ENCODE results near the gene POLR2J.
A peak's percentile ranks its signal among the peaks of the same experiment; 100 is the strongest.
"Not testable (repeated sequence)": the region's sequence is repeated elsewhere in the genome, so short reads cannot be mapped to it uniquely, and the experiment has no call there.

The POLR2J gene

GRCh38 chr7:102478314-102479208 lies at the start of gene POLR2J:
TSS of gene POLR2J (minus strand) at chr7:102478922. CDS start at chr7:102478860, 62 bp downstream.
- peak; percentile 71 for DNase-seq (ENCODE audit: low read depth)

DNA sequence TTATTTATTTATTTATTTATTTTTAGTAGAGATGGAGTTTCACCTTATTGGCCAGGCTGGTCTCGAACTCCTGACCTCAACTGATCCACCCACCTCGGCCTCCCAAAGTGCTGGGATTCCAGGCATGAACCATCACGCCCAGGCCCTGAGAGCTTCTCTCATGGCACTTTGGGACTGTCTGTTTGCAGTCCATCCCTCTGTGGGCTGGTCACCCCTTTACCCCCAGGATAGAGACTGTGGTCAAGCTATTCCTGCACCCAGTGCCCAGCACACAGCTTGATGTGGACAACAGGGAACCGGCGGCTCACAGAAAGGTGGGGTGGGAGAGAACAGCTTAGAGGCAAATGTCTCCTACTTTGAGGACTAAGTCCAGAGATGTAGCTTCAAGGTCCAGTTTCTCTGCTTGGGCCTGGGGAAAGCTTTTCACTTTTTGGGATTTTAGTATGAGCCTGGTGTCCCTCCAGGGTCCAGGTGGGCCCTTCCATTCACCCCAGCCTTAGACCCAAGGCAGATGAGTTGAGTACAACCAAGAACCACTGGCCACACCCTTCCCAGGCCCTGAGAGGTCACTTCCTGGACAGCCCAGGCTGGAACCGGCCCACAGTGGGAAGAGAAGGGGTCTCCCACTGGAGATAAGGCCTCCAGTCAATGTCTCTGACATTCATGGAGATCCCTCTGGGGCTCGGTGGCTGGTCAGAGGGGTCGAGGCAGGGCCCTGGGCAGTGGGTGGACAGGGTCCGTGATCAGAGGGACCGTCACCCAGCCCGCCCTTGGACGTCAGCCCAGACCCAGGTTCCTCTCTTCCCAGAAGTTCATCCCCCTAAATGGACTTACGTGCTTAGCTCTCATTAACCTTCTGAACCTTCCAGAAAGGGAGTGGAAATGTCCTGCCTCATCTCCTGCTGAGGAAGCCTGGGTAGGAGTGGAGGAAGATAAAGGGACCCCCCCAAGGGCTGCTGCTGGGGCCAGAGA lies 49.4 kb upstream of the POLR2J start:
- not testable (repeated sequence) for DNase-seq (ENCODE audit: low read depth)

DNA sequence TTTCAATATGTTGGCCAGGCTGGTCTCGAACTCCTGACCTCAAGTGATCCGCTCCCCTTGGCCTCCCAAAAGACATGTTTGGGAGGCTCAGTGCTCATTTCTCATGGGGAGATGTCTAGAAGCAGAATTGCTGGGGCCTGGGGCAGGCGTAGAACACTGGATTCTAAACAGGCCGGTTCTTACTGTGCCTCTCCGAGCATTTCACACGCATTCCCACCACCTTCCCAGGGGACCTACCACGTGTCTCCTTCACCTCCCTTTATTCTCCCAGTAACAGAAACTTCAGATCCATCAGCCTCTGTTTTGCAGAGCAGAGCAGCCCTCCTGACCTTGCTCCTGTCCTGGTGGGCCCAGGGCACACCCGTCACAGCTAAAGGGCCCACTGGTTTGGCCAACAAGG lies 48.5 kb upstream of the POLR2J start:
- DNase-seq (ENCODE audit: low read depth) = not testable (repeated sequence)

GRCh38 chr7:102524803-102525202 lies 46.1 kb upstream of the POLR2J start:
- not testable (repeated sequence) for DNase-seq (ENCODE audit: low read depth)

- DNase-seq (ENCODE audit: low read depth) = not testable (repeated sequence)
Measured at GRCh38 chr7:102520797-102521196, 42.1 kb upstream of the POLR2J start.

DNA sequence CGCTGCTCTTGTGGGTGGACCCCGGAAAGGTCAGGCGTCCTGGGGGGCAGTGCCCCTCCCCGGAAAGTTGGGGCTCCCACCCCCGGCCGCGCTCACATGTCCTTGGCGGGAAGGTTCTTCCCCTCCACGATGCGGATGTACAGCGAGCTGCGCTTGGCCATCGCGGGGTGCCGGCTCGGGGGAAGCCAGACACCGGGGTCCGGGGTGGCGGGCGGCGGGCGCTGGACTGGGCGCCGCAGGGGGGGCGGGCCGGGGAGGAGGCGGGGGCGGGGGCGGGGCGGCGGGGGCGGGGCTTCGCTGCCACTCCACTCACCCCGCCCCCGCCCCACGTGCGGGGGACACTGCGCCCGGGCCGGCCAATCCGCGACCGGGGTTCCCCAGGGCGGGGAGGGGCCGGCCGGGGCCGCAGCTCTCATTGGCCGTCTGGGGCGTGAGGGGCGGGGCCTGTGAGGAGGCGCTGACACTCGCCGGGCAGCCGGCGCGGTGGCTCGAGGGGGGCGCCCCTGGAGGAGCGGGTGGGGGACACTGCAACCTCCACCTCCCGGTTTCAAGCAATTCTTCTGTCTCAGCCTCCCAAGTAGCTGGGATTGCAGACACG lies 38.9 kb upstream of the POLR2J start, which contains the start of gene RASA4B:
Gene RASA4B (minus strand): TSS at position 228 of the 598 bp plus-strand sequence. CDS start 67 bp downstream, at position 161.
- DNase-seq (ENCODE audit: low read depth) = not testable (repeated sequence)

DNA sequence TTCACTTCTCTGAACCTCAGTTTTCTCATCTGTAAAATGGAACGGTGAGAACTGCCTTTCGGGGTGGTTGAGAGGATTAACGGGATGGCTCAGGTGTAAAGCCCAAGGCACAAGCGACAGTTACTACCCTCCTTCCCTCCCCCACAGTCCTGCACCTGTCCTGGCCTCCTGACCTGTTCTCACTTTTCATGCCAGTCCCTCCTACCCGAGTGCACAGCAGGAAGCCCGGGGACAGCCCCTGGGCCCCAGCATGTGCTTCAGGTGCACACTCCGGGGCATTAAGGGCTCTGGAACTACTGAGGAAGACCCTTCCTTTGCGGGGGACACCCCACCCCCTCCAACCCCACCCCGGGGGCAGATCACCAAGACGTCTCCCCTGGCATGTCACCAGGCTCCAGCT lies 38.2 kb upstream of the POLR2J start:
- not testable (repeated sequence) for DNase-seq (ENCODE audit: low read depth)

GRCh38 chr7:102515889-102516288 lies 37.2 kb upstream of the POLR2J start:
- not testable (repeated sequence) for DNase-seq (ENCODE audit: low read depth)

- not testable (repeated sequence) for DNase-seq (ENCODE audit: low read depth)
Measured at GRCh38 chr7:102514881-102515721, 36.4 kb upstream of the POLR2J start.

GRCh38 chr7:102512642-102513221 lies 34.0 kb upstream of the POLR2J start:
- DNase-seq (ENCODE audit: low read depth) = not testable (repeated sequence)

DNA sequence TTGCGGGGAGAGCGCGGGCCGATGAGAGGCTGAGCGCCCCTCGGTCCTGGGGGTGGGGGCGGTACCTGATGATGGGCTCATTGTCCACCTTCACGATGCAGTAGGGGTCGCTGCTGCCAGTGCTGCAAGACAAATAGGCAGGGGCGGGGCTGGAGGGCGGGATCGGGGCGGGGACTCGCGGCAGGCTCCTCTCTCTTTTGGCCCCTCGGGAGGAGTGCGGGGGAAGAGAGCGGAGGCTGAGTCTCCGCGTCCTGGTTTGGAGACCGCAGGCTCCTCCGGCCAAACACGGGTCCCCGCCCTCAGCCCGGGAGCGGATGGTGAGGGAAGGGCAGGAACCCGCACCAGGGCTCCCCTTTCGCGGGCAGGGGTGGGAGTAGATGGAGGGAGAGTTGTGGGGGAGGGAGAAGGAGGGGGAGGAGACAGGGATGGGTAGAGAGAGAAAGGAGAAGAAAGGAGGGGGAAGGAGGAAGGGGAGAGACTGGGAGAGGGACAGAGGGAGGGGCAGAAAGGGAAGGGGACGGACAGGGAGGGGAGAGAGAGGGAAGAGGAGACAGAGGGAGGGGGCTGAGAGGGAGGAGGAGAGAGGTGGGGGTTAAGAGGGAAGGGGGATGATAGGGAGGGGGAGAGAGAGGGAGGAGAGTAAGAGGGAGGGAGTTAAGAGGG lies 33.3 kb upstream of the POLR2J start:
- DNase-seq (ENCODE audit: low read depth) = not testable (repeated sequence)

- DNase-seq (ENCODE audit: low read depth) = not testable (repeated sequence)
Measured at GRCh38 chr7:102510575-102510974, 31.9 kb upstream of the POLR2J start.

DNA sequence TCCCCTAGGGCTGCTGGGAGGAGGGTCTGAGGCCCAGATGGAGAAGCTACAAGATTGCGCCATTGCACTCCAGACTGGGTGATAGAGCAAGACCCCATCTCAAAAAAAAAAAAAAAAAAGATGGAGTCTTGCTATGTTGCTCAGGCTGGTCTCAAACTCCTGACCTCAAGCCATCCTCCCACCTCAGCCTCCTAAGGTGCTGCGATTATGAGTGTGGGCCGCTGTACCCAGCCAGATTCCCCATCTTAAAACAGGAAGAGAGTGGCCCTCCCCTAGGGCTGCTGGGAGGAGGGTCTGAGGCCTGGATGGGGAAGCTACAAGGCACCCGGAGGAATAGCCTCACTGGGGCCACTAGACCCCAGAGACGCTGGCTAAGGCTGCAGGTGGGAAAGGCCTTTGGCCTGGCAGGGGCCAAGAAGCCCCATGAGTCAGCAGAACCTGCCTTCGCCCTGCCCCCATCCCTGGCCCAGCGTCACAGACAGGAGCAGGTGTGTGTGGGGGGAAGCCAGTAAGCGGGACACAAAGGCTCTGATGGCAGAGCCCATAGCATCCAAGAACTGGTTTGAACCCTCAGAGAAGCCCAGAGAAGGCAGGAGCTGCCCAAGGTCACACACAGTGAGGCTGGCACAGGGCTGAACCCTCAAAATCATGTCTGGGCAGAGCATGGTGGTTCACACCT lies 28.8 kb upstream of the POLR2J start:
- DNase-seq (ENCODE audit: low read depth) = not testable (repeated sequence)

DNA sequence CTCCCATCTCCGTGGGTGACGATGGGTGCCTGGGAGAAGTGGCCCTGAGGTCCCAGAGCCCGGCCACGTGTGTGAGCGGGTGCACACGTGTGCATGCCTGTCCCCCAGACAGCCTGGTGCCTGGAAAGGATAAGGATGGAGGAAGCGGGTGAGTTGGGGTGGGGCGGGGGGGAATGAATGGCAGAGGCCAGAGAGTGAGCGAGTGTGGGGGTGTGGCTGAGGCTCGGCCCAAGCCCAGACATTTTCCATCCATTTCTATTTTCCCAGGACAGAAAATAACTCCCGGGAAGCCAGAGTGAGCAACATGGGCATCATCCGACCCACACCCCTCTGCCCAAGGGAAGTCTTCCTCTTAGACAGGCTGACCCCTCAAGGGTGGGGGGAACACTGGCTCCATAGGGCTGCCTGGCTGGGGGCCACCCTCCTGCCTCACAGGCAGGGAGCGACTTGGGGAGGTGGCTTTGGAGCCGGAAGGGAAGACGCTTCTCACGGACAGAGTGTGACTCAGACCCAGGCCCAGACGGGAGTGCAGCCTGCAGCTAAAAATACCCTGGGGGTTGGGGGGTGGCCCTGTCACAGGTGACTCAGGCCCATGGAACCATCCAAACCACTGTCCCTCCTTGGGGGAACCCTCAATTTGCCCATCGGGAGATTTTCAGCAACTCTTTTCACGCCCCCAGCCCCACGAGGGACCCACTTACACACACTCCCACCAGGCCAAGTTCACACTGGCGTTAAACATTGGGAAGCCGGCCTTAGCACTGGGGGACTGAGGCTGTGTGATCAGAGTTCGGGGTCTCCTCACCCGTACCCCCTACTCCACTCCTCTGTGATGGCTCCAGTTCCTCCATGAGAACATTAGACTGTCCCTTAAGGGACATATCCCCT lies 26.8 kb upstream of the POLR2J start:
- DNase-seq (ENCODE audit: low read depth) = not testable (repeated sequence)

GRCh38 chr7:102503141-102503540 lies 24.4 kb upstream of the POLR2J start:
- DNase-seq (ENCODE audit: low read depth) = not testable (repeated sequence)

DNA sequence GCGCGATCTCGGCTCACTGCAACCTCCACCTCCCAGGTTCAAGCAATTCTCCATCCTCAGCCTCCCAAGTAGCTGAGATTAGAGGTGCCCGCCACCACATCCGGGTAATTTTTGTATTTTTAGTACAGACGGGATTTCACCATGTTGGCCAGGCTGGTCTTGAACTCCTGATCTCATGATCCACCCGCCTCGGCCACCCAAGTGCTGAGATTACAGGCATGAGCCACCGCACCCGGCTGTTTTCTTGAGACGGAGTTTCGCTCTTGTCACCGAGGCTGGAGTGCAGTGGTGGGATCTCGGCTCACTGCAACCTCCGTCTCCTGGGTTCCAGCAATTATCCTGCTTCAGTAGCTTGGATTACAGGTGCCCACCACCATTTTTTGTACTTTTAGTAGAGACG lies 19.6 kb upstream of the POLR2J start:
- not testable (repeated sequence) for DNase-seq (ENCODE audit: low read depth)

DNA sequence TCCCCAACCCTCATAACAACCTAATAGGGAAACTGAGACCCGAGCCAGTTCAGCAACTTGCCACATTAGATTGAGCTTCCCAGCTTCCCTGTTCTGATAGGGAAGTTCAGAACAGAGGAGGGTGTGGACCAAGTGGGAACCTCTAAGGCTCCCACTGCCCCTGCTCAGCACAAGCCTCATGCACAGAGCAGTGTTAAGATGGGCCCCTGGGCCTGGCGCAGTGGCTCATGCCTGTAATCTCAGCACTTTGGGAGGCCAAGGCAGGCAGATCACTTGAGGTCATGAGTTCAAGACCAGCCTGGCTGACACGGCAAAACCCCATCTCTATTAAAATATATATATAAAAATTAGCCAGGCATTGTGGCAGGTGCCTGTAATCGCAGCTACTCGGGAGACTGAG lies 18.6 kb upstream of the POLR2J start:
- DNase-seq (ENCODE audit: low read depth) = not testable (repeated sequence)

GRCh38 chr7:102496861-102497260 lies 18.1 kb upstream of the POLR2J start:
- DNase-seq (ENCODE audit: low read depth) = not testable (repeated sequence)
